HFF-Myc (cell line): ENCODE data around the gene ABHD15.

Source experiments
- DNase-seq: peaks from one replicate; pipeline ENCODE4 v3.0.0-alpha.2; 2011; ENCODE audit warnings: low read depth; ENCODE audit errors: extremely low read depth
- H3K4me3 ChIP-seq: replicated peaks from 2 replicates; pipeline ENCODE4 v1.5.1; 2011; ENCODE audit warnings: low read depth, mild to moderate bottlenecking, control low read depth, low read length
- CTCF ChIP-seq: IDR thresholded peaks from 2 replicates; pipeline ENCODE4 v1.5.1; 2012; ENCODE audit warnings: mild to moderate bottlenecking, low read depth, low read length, control low read depth; ENCODE audit errors: missing control alignments

ABHD15 gene

DNA sequence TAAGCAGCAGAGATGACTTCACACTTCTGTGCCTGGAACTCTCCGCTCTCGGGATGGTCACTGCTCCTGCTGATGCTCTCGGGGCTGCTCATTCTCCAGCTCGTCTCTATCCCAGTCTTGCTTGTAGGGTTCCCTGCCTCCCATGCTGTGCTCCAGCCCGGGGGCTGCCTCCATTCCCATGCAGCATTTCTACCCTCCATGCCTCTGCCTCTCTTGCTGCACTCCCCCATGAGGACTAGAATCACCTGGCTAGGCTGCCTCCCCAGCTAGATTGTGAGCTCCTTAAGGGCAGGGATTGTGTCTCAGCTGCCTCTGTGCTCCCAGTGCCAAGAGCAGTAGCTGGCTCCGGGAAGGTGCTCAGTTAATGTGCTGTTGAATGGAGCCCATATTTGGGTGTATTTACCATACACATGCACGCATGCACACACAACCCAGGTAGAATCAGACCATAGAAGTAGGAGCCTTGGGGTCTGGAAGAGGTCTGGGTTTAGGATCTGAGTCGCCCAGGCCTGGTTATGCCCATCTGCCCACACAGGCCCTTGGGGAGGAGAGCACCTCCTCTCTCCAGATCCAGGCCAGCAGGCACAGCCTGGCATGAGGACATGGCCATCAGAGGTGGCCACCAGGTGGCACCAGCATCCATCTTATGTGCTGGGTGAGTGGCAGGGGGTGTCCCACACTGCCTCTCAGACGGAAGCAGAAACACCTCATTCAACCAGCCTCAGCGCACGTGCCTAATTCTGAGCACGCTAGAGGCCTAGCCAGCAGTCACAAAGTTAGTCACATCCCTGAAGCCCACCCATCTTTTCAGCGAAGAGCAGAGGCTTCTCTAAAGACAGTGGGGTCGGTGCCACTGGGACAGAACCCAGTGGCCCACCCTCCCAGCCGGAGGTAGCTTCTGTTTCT lies 13.3 kb upstream of the ABHD15 start:
- H3K4me3 ChIP-seq: no peak overlapping the region
- TF ChIP-seq CTCF: peak; percentile 90
- DNase-seq: peak; percentile 63

DNA sequence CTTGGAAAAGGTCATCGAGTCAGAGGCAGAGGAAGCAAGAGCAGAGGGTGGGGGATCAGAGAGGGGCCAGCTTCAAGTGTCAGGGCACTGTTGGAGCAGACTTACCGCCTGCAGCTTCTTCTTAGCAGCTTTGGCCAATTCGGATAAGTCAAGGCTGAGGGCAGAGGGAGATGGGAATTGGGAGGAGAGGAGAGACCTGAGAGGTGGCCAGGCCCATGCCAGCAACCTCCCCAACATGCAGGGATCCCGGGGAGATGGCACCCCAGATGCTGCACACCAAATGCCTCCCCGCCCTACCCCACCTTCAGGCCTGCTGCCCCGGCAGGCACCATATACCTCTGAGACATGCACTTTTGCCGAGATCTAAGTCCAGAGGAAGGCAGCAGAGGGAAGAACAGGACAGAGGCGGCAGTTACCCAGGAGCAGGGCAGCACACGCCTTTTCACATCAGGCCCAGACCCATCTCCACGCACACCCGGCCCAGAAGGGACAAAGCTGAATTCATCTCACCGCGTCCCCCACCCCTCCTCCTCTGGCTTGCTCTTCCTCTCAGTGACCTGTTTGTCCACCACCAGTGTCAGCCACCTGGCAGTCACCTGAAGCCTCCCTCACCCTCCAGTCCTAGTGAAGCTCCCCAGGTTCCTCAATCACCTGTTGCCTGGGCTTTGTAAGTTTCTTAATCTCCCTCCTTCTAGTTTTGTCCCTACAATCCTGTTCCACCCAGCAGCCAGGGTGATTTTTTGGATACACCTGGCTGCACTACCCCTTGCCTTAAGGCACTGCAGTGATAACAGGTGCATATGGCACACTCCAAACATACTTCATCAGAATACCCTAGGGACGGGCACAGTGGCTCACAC lies 12.0 kb upstream of the ABHD15 start:
- TF ChIP-seq CTCF: no peak
- DNase-seq: no peak
- no peak overlapping the region for H3K4me3 ChIP-seq

DNA sequence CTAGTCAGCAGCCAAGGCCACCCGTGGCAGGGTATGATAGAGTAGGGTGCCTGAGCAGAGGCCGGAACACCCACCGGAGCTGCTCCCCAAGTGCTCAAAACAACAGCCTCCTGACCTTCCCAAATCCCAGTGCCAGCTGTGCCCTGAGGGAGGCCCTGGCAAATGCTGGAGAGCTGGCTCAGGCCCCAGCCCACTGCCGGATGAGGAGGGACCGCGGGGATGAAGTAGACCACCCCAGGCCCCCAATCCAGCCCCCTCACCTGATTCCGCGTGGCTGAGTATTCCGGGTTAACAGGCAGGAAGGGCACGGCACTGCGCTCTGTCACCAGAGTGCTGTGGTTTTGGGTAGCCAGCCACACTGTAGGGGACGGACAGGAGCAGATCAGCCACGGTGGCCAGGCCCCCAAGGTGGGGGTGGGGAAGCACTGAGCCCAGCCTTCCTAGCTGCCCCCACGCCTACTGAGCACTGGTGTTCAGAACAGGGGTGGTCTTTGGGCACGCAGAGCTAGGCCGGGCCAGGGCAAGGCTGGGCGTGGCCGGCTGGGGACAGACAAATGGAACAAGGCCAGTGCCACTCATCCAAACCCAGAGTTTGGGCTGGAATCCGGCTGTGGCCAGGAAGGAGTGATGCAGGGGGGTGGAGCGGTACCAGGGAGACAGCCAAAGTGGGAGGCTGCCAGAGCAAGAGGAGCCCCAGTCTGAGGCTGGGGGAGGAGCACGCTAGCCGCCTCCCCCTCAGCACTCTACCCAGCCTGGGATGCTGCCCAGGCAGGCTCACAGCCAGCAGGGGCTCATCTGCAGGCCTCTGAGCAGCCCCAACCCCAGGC lies 10.8 kb upstream of the ABHD15 start:
- no peak for TF ChIP-seq CTCF
- no peak for DNase-seq
- no peak overlapping the region for H3K4me3 ChIP-seq

GRCh38 chr17:29577001-29577370 lies 10.1 kb upstream of the ABHD15 start:
- no peak for DNase-seq
- no peak overlapping the region for H3K4me3 ChIP-seq
- no peak for TF ChIP-seq CTCF

DNA sequence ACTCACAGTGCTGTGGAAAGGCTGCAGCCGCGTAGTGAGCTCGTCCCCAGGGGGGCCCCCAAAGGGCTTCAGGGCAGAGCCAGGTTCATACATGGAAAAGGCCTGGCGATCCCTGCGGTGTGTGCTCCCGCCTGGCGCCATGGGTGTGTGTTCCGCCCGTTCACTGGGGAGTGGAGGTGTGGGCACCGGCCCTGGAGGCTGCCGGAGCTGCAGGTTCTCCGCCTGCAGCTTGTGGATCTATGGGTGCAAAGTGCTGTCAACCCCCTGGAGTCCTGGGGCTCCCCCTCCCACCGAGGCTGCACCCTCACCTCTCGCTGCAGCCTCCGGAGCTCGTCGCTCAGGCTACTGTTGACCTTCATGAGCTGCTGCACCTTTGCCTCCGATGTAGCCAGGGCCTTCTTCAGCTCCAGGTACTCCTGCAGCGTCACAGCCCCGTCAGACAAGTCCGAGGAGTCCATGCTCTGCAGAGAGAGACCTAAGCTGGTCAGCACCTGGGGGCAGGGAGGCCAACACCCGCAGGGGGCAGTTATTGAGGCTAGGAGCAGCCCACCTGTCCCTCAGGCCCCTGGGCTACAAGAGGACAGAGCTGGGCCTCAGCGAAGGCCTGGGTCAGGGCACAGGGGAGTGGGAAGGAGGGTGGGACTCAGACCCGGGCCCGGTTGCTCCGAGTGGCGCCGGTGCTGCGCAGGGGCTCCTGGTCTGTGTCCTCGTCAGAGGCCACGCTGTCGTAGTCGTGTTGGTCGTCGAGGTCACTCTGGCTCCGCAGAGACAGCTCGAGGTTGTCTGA lies 9.6 kb upstream of the ABHD15 start:
- no peak overlapping the region for H3K4me3 ChIP-seq
- TF ChIP-seq CTCF: no peak

DNA sequence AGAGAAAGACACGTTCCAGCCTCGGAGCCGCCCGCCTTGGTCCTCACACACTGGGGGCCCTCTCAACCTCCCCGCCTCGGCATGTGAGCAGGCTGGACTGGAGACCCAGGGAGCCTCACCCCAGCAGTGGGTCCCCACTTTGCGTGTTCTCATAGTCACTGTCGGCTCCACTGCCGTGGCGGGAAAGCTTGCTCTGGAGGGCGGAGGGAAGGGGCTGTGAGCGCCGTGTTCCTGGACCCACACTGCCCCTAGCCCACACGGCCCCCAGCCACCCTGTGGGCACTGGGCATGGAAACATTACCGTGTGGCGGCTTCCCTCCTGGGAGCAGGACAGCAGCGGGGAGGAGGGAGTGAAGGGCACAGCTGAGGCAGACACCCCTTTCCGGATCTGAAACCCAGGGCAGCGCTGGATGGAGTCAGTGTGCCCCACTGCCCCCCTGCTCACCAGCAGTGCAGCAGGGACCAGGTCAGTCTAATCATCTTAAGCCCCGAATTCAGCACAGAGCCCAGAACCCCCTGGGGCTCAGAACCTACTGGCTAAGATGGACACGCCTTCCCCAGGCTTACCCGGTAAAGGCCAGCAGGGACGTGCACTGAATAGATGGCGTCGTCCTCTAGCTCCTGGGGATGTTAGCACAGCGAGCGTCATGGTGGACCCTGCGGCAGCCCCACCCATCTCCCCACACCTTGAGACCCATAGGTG lies 8.8 kb upstream of the ABHD15 start:
- no peak for TF ChIP-seq CTCF
- no peak for DNase-seq
- no peak overlapping the region for H3K4me3 ChIP-seq

More for the DNA sequence above, 9.6 kb upstream of the ABHD15 start:
- DNase-seq: no peak
